ENCODE data around the gene TKT. TPM values are rescaled to one million over a fixed set of nuclear protein-coding genes. Genes with fewer than 3 reads are reported as not detected.

Gene TKT
- total RNA-seq, 1 donor from 2014 or later, result 480 TPM

- Mint-ChIP-seq H3K4me3 (ENCODE audit: unreplicated experiment) (peak overlapping the region; percentile 90), H3K27ac (ENCODE audit: unreplicated experiment) (peak overlapping the region; percentile 93), H3K4me1 (ENCODE audit: unreplicated experiment) (peaks cover 70% of the 10 kb centered on the region), H3K36me3 (ENCODE audit: unreplicated experiment) (peaks cover 20% of the 10 kb centered on the region), H3K27me3 (ENCODE audit: unreplicated experiment) (no peaks in the 10 kb centered on the region), H3K9me3 (ENCODE audit: unreplicated experiment) (no peaks in the 10 kb centered on the region)
- no peak for DNase-seq (ENCODE audit: extremely low spot score, unreplicated experiment)
- no peak for TF ChIP-seq CTCF (IDR thresholded peaks at IDR 0.05)
Measured at GRCh38 chr3:53250881-53251605, 4.8 kb downstream of the TKT start.

- Mint-ChIP-seq H3K36me3 (ENCODE audit: unreplicated experiment) (peaks cover 20% of the 10 kb centered on the region), H3K4me3 (ENCODE audit: unreplicated experiment) (peak overlapping the region; percentile 90), H3K27me3 (ENCODE audit: unreplicated experiment) (no peaks in the 10 kb centered on the region), H3K9me3 (ENCODE audit: unreplicated experiment) (no peaks in the 10 kb centered on the region), H3K27ac (ENCODE audit: unreplicated experiment) (peak overlapping the region; percentile 93), H3K4me1 (ENCODE audit: unreplicated experiment) (peaks cover 70% of the 10 kb centered on the region)
- DNase-seq (ENCODE audit: extremely low spot score, unreplicated experiment), result no peak
- TF ChIP-seq CTCF (IDR thresholded peaks at IDR 0.05), result no peak
Measured at GRCh38 chr3:53250453-53250852, 5.4 kb downstream of the TKT start.

- H3K4me3 Mint-ChIP-seq (ENCODE audit: unreplicated experiment), result no peak overlapping the region
- peaks cover 78% of the 10 kb centered on the region for H3K4me1 Mint-ChIP-seq (ENCODE audit: unreplicated experiment)
- H3K27ac Mint-ChIP-seq (ENCODE audit: unreplicated experiment), result peak overlapping the region; percentile 35
- H3K27me3 Mint-ChIP-seq (ENCODE audit: unreplicated experiment), result no peaks in the 10 kb centered on the region
- H3K9me3 Mint-ChIP-seq (ENCODE audit: unreplicated experiment), result no peaks in the 10 kb centered on the region
- no peak for TF ChIP-seq CTCF (IDR thresholded peaks at IDR 0.05)
- no peak for DNase-seq (ENCODE audit: extremely low spot score, unreplicated experiment)
- H3K36me3 Mint-ChIP-seq (ENCODE audit: unreplicated experiment), result peaks cover 17% of the 10 kb centered on the region
Measured at GRCh38 chr3:53248161-53248560, 7.7 kb downstream of the TKT start.

GRCh38 chr3:53247619-53248018 lies 8.2 kb downstream of the TKT start:
- no peaks in the 10 kb centered on the region for H3K27me3 Mint-ChIP-seq (ENCODE audit: unreplicated experiment)
- H3K27ac Mint-ChIP-seq (ENCODE audit: unreplicated experiment), result peak overlapping the region; percentile 40
- H3K36me3 Mint-ChIP-seq (ENCODE audit: unreplicated experiment), result peaks cover 16% of the 10 kb centered on the region
- no peaks in the 10 kb centered on the region for H3K9me3 Mint-ChIP-seq (ENCODE audit: unreplicated experiment)
- no peak for DNase-seq (ENCODE audit: extremely low spot score, unreplicated experiment)
- TF ChIP-seq CTCF (IDR thresholded peaks at IDR 0.05), result no peak
- H3K4me3 Mint-ChIP-seq (ENCODE audit: unreplicated experiment), result no peak overlapping the region
- H3K4me1 Mint-ChIP-seq (ENCODE audit: unreplicated experiment), result peaks cover 78% of the 10 kb centered on the region

- Mint-ChIP-seq H3K4me1 (ENCODE audit: unreplicated experiment) (peaks cover 69% of the 10 kb centered on the region), H3K4me3 (ENCODE audit: unreplicated experiment) (no peak overlapping the region), H3K36me3 (ENCODE audit: unreplicated experiment) (peaks cover 33% of the 10 kb centered on the region), H3K9me3 (ENCODE audit: unreplicated experiment) (no peaks in the 10 kb centered on the region), H3K27ac (ENCODE audit: unreplicated experiment) (peak overlapping the region; percentile 84), H3K27me3 (ENCODE audit: unreplicated experiment) (no peaks in the 10 kb centered on the region)
- no peak for DNase-seq (ENCODE audit: extremely low spot score, unreplicated experiment)
- TF ChIP-seq CTCF (IDR thresholded peaks at IDR 0.05), result no peak
Measured at GRCh38 chr3:53244271-53244670, 11.6 kb downstream of the TKT start.

All from osteocyte (in vitro differentiated cells).